HG03354 (cell line): ENCODE measurements around the gene AMHR2.
"Not testable (repeated sequence)": the region's sequence is repeated elsewhere in the genome, so short reads cannot be mapped to it uniquely, and the experiment has no call there.

Experiments
- ATAC-seq: cut with Tn5 transposase; IDR thresholded peaks from one replicate; pipeline ENCODE4 v1.9.1; 2021; ENCODE audit warnings: mild to moderate bottlenecking; ENCODE audit not compliant: unreplicated experiment, poor library complexity, severe bottlenecking

AMHR2 gene

DNA sequence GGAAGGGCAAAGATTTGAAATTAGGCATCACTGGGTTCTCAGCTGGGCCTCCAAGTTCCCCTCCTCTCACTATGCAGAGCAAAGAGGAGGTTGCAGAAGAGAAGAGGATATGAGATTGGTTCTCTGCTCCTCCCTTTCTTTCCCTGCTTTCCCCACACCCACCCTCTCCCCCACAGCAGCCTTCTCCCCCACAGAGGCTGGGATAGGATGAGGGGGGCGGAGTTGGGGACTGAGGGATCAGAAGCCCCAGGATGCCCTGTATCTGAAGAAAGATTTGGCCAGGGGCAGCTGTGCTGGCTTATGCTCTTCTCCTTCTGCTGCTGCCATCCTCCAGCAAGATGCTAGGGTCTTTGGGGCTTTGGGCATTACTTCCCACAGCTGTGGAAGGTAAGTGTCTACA is at the start of gene AMHR2:
Gene AMHR2 (plus strand): TSS at position 259 of the 400 bp plus-strand sequence. CDS start 80 bp downstream, at position 339.
- ATAC-seq, result no peak

DNA sequence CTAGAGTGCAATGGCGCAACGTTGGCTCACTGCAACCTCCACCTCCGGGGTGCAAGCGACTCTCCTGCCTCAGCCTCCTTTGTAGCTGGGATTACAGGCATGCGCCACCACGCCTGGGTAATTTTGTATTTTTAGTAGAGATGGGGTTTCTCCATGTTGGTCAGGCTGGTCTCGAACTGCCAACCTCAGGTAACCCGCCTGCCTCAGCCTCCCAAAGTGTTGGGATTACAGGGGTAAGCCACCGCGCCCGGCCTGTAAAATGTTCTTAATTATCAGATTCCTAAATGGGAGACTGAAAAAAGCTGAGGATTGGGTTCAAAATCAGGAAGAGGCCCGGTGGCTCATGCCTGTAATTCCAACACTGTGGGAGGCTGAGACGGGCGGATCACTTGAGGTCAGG is 49.4 kb upstream of the AMHR2 start:
- ATAC-seq, result not testable (repeated sequence)

DNA sequence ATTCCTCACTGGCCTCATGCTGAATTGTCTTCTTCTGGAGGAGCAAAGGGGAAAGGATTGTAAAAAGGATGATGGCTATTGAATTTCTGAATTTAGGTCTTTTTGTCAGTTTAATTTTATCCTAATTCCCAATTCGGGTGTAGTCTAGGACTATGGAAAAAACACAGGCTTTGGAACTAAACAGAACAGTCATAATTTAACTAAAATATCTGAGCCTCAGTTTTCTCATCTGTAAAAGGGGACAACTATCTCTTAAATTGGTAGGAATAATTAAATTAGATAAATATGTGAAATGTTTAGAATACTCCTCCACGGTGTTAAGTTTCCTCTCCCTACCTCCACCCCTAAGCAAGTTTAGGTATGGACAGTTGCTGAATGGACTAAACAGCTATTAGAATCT is 46.9 kb upstream of the AMHR2 start:
- no peak for ATAC-seq

DNA sequence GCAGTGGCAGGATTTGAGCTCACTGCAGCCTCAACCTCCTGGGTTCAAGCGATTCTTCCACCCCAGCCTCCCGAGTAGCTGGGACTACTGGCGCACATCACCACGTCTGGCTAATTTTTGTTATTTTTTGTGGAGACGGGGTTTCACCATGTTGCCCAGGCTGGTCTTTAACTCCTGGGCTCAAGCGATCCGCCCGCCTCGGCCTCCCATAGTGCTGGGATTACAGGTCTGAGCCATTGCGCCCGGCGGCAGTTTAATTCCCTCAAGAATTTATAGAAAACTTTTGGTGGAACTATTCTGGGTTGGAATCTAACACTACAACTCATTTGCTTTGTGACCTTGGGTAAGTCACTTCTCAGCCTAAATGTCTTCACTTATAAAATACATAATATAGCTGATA is 45.4 kb upstream of the AMHR2 start:
- no peak for ATAC-seq

DNA sequence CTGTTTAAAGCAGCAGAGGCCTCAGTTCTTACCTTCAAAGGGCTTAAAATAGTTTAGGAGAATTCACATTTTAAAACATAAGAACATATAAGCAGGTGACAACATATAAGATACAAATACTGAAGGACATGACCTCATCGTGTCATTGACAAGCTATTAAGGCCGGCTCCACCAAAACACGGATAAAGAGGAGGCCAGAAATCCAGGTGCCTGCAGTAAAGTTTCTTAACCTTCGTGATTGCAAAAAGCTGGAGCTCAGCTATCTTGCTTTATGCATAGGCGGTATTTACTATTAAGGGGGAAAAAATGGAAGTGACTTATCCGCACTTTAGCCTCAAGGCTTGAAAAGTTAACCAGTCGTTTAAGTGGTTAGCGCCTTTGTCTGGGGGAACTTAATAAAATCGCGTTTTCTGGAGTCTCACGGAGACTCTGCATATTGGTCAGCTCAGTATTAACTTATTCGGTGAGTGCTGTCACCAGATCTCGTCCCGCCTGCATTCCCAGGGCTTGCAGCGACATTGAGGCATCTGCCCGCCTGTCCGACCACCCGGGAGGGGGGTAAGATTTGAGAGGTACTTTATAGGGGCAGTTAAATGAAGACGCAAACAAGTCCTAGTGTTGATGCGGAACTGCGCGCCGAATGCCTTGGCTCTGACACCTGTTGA is 44.8 kb upstream of the AMHR2 start:
- ATAC-seq, result no peak

DNA sequence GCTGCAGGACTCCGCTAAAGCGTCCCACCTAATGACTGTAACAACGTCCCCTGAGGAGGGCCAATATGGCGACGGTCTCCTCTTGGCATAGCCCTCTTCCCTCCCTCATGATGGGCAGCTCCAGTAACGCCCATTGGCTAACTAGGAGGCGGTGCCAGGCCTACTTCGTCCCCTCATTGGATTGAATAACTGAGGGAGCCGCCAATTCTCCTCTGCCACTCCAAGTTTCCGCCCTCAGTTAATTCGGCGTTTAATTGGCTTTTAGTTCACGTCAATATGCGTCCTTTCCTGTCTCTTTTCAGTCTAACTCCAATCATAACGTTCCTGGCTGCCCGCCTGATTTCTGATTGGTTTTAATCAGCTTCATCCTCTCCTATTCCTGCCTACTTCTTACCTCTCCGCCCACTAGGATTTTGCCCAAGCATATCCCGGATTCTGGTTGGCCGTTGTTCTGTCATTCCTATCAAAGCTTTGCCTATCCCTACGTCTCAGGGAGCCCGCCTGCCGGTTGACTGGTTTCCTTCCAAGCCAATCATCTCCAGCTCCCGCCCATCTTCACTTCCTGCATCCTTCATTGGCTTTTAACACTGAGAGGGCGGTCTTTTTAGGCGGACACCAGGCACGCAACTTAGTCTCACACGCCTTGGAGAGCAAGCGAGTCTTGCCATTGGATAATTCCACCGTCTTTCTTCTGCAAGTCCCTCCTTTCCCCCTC is 44.1 kb upstream of the AMHR2 start:
- peak; percentile 75 for ATAC-seq

DNA sequence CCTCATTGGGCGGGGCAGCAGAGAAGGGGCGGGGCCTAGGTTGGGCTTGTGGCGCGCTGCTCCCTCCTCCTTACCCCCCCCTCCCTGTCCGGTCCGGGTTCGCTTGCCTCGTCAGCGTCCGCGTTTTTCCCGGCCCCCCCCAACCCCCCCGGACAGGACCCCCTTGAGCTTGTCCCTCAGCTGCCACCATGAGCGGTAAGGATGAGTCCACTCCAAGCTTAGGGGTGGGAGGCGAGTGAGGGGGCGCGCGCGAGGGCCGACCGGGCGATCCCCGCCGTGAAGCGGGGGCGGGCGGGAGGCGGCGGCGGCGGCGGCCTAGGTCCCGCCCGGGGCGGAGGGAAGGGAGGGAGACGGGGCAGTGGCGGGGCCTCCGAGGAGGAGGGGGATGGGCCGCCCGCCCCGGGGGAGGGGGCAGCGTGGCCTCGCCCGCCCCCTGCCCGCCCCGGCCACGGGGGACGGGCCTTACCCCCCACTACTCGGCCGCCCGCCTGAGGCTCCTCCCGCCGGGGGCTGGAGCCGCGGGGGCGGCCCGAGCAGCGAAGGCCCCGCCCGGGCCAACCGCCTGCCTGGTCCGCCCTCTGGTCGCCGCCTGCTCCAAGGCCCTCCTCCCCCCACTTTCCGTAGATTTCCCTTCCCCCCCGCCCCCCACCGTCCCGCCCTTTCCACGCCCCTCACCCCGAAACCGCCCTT is 43.4 kb upstream of the AMHR2 start, which contains the start of gene SP1:
Gene SP1 (plus strand): TSS at position 73 of the 690 bp plus-strand sequence. CDS start 116 bp downstream, at position 189.
- peak; percentile 44 for ATAC-seq

DNA sequence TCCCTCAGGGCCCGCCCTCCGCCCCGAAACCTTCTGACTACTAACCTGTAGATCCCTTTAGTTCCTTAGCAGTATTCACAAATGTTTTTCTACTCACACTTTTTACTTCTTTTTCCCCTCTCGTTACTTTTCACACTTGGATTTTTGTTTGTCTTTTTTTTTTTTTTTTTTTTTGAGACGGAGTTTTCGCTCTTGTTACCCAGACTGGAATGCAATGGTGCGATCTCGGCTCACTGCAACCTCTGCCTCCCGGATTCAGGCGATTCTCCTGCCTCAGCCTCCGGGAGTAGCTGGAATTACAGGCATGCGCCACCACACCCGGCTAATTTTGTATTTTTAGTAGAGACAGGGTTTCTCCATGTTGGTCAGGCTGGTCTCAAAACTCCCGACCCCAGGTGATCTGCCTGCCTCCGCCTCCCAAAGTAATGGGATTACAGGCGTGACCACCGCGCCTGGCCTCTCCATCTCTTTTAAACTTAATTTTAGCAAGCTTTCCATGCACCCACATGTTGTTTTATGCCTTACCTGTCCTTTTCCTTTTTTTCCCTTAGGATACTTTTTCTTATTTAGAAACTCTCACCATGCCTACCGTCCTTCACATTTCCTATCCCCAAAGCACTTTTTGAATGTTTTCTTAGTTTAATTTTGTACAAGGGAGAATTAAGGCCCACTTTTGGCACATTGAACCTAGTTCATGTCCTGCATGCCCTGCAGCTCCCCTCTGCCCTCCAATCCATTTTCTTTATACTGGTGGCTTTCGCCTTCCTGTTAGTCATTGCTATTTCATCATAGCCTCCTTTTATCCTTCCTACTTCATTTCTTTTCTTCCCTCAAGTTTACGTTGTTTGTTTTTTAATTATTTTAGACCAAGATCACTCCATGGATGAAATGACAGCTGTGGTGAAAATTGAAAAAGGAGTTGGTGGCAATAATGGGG is 42.6 kb upstream of the AMHR2 start:
- ATAC-seq, result no peak

DNA sequence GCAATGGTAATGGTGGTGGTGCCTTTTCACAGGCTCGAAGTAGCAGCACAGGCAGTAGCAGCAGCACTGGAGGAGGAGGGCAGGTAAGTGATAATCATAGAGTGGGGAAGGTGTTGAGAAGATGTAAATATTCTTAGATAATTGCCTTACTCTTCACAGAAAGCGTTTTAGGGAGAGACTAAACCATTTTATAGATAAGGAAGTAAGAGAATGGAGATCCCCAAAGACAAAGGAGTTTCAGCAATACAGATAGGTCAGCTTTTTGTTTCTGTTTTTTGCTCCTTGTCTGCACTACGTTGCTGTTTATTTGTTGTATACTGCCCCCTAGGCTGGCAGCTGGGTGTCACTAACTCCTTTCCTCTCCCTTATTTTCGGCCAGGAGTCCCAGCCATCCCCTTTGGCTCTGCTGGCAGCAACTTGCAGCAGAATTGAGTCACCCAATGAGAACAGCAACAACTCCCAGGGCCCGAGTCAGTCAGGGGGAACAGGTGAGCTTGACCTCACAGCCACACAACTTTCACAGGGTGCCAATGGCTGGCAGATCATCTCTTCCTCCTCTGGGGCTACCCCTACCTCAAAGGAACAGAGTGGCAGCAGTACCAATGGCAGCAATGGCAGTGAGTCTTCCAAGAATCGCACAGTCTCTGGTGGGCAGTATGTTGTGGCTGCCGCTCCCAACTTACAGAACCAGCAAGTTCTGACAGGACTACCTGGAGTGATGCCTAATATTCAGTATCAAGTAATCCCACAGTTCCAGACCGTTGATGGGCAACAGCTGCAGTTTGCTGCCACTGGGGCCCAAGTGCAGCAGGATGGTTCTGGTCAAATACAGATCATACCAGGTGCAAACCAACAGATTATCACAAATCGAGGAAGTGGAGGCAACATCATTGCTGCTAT is 41.7 kb upstream of the AMHR2 start:
- ATAC-seq, result no peak

DNA sequence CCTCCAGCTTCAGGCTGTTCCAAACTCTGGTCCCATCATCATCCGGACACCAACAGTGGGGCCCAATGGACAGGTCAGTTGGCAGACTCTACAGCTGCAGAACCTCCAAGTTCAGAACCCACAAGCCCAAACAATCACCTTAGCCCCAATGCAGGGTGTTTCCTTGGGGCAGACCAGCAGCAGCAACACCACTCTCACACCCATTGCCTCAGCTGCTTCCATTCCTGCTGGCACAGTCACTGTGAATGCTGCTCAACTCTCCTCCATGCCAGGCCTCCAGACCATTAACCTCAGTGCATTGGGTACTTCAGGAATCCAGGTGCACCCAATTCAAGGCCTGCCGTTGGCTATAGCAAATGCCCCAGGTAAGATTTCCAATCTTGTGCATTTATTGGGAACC is 40.4 kb upstream of the AMHR2 start:
- no peak for ATAC-seq

DNA sequence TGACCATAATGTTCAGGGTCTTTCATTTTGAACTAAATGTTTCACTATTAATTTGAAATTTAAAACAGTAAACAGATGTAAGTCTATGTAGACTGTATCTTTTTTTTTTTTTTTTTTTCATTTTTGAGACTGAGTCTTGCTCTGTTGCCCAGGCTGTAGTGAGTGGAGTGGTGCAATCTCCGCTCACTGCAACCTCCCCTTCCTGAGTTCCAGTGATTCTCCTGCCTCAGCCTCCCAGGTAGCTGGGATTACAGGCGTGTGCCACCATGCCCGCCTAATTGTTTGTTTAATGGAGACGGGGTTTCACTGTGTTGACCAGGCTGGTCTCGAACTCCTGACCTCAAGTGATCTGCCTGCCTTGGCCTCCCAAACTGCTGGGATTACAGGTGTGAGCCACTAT is 37.3 kb upstream of the AMHR2 start:
- not testable (repeated sequence) for ATAC-seq

DNA sequence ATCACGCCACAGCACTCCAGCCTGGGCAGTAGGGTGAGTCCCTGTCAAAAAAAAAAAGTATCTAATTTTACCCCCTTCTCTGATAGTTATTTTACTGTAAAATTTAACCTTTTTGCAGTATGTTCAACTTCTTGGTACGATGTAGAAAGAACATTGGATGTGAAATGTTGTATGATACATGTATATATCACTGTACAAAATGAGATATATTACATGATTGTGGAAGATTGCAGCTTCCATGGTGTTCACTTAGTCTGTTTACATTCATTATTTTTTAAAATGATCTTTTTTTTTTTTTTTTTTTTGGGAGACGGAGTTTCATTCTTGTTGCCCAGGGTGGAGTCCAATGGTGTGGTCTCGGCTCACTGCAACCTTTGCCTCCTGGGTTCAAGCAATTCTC is 34.7 kb upstream of the AMHR2 start:
- ATAC-seq, result no peak

DNA sequence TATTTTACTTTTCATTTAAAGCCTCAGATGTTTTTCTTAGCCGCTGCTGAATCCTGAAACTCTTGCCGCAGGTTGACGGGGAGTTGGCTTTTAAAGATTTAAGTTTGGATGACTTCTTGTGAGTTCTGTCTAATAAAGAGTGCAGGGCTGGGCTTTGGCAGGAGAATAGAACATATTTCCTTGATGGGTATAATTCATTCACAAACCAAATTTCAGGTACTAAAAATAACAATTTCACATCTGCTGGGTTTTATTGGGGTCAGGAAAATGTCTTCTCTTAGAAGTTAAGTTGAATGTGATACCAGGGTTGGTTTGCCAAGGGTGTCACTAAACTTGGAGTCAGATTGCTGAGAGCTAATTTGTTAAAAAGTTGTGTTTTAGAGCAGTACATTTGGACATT is 34.0 kb upstream of the AMHR2 start:
- ATAC-seq, result no peak

DNA sequence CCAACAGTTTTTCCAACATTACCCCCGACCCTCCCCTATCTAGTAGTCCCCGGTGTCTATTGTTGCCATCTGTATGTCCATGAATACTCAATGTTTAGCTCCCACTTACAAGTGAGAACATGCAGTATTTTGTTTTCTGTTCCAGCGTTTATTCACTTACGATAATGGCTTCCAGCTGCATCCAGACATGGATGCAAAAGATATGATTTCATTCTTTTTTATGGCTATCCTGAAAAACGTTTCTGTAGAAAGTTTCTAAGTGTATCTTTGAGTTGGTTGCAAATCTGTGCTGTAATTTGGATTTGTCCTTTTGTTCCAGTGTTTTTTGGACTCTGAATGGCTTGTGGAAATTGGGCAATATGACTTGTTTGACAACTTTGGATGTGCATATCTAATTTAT is 31.9 kb upstream of the AMHR2 start:
- no peak for ATAC-seq

DNA sequence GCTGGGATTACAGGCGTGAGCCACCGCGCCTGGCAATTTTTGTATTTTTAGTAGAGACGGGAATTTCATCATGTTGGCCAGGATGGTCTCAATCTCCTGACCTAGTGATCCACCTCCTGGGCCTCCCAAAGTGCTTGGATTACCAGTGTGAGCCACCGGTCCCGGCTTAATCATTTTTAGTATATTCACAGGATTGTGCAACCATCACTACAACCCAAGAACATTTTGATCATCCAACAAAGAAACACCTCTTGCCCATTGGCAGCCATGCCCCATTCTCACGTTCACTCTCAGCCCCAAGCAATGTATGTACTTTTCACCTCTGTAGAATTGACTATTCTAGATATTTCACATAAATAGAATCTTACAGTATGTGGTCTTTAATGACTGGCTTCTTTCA is 23.8 kb upstream of the AMHR2 start:
- ATAC-seq, result no peak

DNA sequence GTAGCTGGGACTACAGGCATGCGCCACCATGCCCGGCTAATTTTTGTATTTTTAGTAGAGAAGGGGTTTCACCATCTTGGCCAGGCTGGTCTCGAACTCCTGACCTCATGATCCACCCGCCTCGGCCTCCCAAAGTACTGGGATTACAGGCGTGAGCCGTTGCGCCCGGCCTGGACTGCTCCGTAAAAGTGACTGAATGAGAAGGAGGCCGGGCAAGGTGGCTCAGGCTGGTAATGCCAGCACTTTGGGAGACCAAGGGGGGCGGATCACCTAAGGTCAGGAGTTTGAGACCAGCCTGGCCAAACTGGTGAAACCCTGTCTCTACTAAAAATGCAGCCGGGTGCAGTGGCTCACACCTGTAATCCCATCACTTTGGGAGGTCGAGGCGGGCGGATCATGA is 21.3 kb upstream of the AMHR2 start:
- not testable (repeated sequence) for ATAC-seq

DNA sequence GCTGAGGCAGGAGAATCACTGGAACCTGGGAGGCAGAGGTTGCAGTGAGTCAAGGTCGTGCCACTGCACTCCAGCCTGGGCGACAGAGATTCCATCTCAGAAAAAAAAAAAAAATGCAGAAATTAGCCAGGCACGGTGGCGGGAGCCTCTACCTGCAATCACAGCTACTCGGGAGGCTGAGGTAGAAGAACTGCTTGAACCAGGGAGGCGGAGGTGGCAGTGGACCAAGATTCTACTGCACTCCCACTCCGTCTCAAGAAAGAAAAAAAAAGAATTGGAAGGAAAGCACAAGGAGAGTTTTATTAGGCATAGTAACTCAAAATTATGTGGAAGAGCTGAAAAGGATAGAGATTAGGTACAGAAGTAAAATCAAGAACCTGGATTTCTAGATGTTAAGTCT is 20.8 kb upstream of the AMHR2 start:
- no peak for ATAC-seq

DNA sequence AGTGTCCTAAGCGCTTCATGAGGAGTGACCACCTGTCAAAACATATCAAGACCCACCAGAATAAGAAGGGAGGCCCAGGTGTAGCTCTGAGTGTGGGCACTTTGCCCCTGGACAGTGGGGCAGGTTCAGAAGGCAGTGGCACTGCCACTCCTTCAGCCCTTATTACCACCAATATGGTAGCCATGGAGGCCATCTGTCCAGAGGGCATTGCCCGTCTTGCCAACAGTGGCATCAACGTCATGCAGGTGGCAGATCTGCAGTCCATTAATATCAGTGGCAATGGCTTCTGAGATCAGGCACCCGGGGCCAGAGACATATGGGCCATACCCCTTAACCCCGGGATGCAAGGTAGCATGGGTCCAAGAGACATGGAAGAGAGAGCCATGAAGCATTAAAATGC is 12.7 kb upstream of the AMHR2 start:
- no peak for ATAC-seq
